ENCODE results near the gene TMEM263. TPM values are rescaled to one million over a fixed set of nuclear protein-coding genes. Genes with fewer than 3 reads are reported as not detected.

TMEM263 gene
- polyA plus RNA-seq, 1 of the 3 experiments (the other 2 are of a cell fraction), result 16.9 TPM

GRCh38 chr12:106954462-106955376, 988 bp upstream of the TMEM263 start:
- Histone ChIP-seq H3K36me3 (replicated peaks in 1 of 2; ENCODE audit: control insufficient read depth in 1 of 2, insufficient read depth in 2 of 2, low read length in 1 of 2) (peaks cover 0 to 6% of the 10 kb centered on the region in 2 experiments), H3K9ac (peak overlapping the region; percentile 99), H2AFZ (ENCODE audit: low read depth) (peak overlapping the region; percentile 87), H3K9me2 (no peaks in the 10 kb centered on the region), H3K4me2 (peak overlapping the region; percentile 84), H4K20me1 (ENCODE audit: insufficient read depth) (peaks cover 30% of the 10 kb centered on the region), H3K79me2 (ENCODE audit: insufficient read depth) (peaks cover 53% of the 10 kb centered on the region), H3K4me1 (ENCODE audit: control insufficient read depth in 1 of 2, insufficient read depth in 2 of 2, low read depth in 1 of 2, low read length in 1 of 2) (peaks cover 9% of the 10 kb centered on the region in 2 experiments; a peak in 2 of 4 replicates), H3F3A (replicated peaks; ENCODE audit: insufficient read depth) (peaks cover 6% of the 10 kb centered on the region), H3K27ac (ENCODE audit: low read depth in 2 of 2, low read length in 1 of 2) (peak overlapping the region; percentile 76 to 92), H3K27me3 (ENCODE audit: insufficient read depth) (no peaks in the 10 kb centered on the region), H3K9me3 (no peaks in the 10 kb centered on the region), H3K4me3 (ENCODE audit: low read depth in 2 of 2, low read length in 1 of 2) (peak overlapping the region; percentile 66 to 97)
- peak; percentile 58 for DNase-seq
- WGBS (ENCODE audit: low lambda C conversion rate), result 46% methylated on average over 36 of the region's 36 CpGs
- TF ChIP-seq NFIC (IDR thresholded peaks at IDR 0.05; ENCODE audit: borderline replicate concordance) (no peak), USF1 (IDR thresholded peaks at IDR 0.05; ENCODE audit: borderline replicate concordance, low read depth) (peak; percentile 37), RCOR1 (IDR thresholded peaks at IDR 0.05; ENCODE audit: low read length) (0 out of 2 replicates have a peak, but pooled peaks have one; percentile 13)
- ChIA-PET POLR2A (interaction anchor here (0.5 to 2.2 kb wide), 2 partner anchors 16 to 29 kb away, joined by 3 to 11 read pairs; no protein-coding TSS in a partner anchor), CTCF (interaction anchor here (1.0 to 2.0 kb wide), 7 partner anchors 8 to 597 kb away, joined by 3 to 8 read pairs (median 4); partner anchors contain the start of gene POLR3B)

- peak overlapping the region; percentile 33; the same call in 1 of the 2 replicates for H2AFZ ChIP-seq (ENCODE audit: low read depth)
- POLR2A ChIA-PET, result interaction anchor here (1.4 to 2.2 kb wide), 5 partner anchors 14 to 181 kb away, joined by 3 to 11 read pairs (median 5); partner anchors contain the start of genes CRY1, MTERF2 and RIC8B
- TF ChIP-seq JUND (IDR thresholded peaks at IDR 0.05) (no peak), ELF1 (IDR thresholded peaks at IDR 0.05) (no peak), ZBTB33 (IDR thresholded peaks at IDR 0.05; ENCODE audit: borderline replicate concordance, low read depth) (no peak), GATA2 (CRISPR knock-in tag; IDR thresholded peaks at IDR 0.05) (no peak), RXRA (IDR thresholded peaks at IDR 0.05; ENCODE audit: borderline replicate concordance, low read depth) (no peak), EP300 (IDR thresholded peaks at IDR 0.05; ENCODE audit: borderline replicate concordance in 1 of 2, low read depth in 1 of 2, low read length in 1 of 2) (no peak), IRF3 (IDR thresholded peaks at IDR 0.05; ENCODE audit: low read depth, low read length) (no peak), USF1 (IDR thresholded peaks at IDR 0.05; ENCODE audit: borderline replicate concordance, low read depth) (no peak), TCF12 (IDR thresholded peaks at IDR 0.05) (no peak), MEF2A (IDR thresholded peaks at IDR 0.05; ENCODE audit: borderline replicate concordance, low read depth) (no peak), SIN3A (IDR thresholded peaks at IDR 0.05; ENCODE audit: borderline replicate concordance, low read depth, low read length) (0 out of 2 replicates have a peak, but pooled peaks have one; percentile 20), SMC3 (IDR thresholded peaks at IDR 0.05; ENCODE audit: low read depth, low read length) (peak; percentile 10; the same call in 1 of the 2 replicates), RCOR1 (IDR thresholded peaks at IDR 0.05; ENCODE audit: low read length) (no peak), YY1 (IDR thresholded peaks at IDR 0.05; ENCODE audit: low read depth) (no peak)
Measured at GRCh38 chr12:106956048-106956578, 406 bp downstream of the TMEM263 start.

More at GRCh38 chr12:106956048-106956578, 406 bp downstream of the TMEM263 start:
- Histone ChIP-seq H3F3A (replicated peaks; ENCODE audit: insufficient read depth) (peaks cover 6% of the 10 kb centered on the region), H3K9ac (peak overlapping the region; percentile 99), H4K20me1 (ENCODE audit: insufficient read depth) (peaks cover 43% of the 10 kb centered on the region), H3K4me1 (ENCODE audit: control insufficient read depth in 1 of 2, insufficient read depth in 2 of 2, low read depth in 1 of 2, low read length in 1 of 2) (peaks cover 9% of the 10 kb centered on the region in 2 experiments; a peak in 2 of 4 replicates), H3K9me3 (no peaks in the 10 kb centered on the region), H3K36me3 (replicated peaks in 1 of 2; ENCODE audit: control insufficient read depth in 1 of 2, insufficient read depth in 2 of 2, low read length in 1 of 2) (peaks cover 0 to 11% of the 10 kb centered on the region in 2 experiments), H3K4me3 (ENCODE audit: low read depth in 2 of 2, low read length in 1 of 2) (peak overlapping the region; percentile 66 to 97), H3K9me2 (no peaks in the 10 kb centered on the region), H3K27ac (ENCODE audit: low read depth in 2 of 2, low read length in 1 of 2) (peak overlapping the region; percentile 92 to 97), H3K27me3 (ENCODE audit: insufficient read depth) (no peaks in the 10 kb centered on the region), H3K79me2 (ENCODE audit: insufficient read depth) (peaks cover 67% of the 10 kb centered on the region), H3K4me2 (peak overlapping the region; percentile 90)
- WGBS (ENCODE audit: low lambda C conversion rate), result 1% methylated on average over 10 of the region's 34 CpGs
- DNase-seq, result peak; percentile 86
- CTCF ChIA-PET, result interaction anchor here (0.6 to 1.9 kb wide), 12 partner anchors 13 to 599 kb away, joined by 3 to 9 read pairs (median 4); partner anchors contain the start of genes MTERF2 and POLR3B
